Activated CD4-positive, alpha-beta T cell treated with anti-CD3 and anti-CD28 coated beads, Interleukin-2, Interleukin-4, amounts not matched to agents 100 ng/mL and 50 ng/mL, durations not matched to agents 16 hours and 8 hours (primary cell): ENCODE results near the gene KIF26B.

Experiments used
- DNase-seq: peaks from one replicate; pipeline ENCODE4 v3.0.0-alpha.2; 2020; ENCODE audit warnings: low spot score

Gene KIF26B

DNA sequence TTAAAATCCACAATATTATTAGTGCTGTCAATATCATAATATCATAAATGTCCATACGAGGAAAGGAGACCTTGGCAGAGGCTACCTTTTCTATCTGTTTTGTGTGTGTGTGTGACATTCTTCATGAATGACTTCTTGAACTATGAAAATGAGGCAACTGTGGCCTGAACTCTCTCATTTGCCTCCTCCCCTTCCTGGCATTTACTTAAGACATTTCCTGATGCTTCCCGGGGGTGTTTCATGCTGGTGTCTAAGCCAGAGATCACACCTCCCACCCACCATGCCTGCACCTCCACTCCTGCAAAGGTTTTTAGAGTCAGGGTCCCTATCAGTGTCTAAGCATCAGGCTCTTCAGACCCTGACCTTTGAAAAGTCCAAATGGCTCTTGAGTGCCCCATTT is 420.9 kb downstream of the KIF26B start:
- no peak for DNase-seq

GRCh38 chr1:245576323-245576722 is 421.5 kb downstream of the KIF26B start:
- DNase-seq: no peak

- no peak for DNase-seq
Observed at GRCh38 chr1:245577191-245578157, 422.7 kb downstream of the KIF26B start.

DNA sequence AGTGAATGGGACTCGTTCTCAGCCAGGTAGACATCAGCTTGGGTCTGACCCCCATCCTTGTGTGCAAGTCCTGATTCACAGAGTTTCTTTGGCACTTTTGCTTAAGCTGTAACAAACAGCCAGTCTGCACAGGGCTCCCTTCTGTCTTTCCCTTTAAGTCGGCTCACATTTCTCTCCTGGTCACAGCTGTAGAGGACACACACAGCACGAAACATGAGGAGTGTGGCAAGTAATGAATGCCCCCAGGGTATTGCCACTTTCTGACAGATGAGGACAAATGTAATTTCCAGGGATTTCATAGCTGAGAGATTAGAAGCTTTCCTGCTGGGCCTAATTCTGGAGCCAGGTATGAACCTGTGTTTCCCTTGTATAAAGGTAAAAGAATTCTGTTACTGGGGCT is 423.5 kb downstream of the KIF26B start:
- DNase-seq: no peak

DNA sequence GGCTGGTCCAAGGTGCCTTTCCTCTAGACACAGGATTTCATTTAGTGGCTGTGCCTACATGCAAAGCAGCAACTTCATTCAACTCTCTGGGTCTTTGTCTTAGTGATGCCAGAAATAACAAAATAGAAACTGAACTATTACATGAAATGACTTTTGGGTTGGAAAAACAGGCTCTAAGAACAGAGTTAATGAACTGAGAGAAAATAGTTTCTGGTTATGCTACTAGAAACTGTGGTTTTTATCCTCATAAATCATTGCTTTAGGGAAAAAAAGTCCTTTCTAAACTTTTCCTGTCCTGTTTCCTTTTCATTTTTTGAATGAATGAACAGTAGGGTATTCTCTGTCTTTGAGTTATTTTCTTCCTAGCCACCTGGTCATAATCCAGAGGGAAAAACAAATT is 424.0 kb downstream of the KIF26B start:
- no peak for DNase-seq

GRCh38 chr1:245579881-245580280 is 425.1 kb downstream of the KIF26B start:
- no peak for DNase-seq

- no peak for DNase-seq
Observed at GRCh38 chr1:245580651-245581050, 425.9 kb downstream of the KIF26B start.

DNA sequence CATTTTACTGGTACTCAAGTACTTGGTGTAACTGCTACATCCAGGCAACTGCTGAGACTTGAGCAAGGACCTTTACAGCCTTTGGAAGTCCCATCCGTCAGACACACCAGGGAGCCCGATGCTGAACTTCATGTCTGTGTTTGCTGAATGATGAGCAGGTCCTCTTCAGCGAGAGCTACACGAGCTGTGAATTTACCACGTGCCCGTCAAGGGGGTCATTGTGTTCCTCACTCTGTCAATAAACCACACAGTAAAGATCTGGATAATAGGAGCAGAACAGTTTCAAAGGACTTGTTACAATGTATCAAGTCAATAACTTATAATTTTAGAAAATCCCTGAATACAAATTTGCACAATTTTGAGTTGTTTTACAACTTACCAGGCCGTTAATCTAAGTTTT is 427.2 kb downstream of the KIF26B start:
- no peak for DNase-seq

- no peak for DNase-seq
Observed at GRCh38 chr1:245583081-245583480, 428.3 kb downstream of the KIF26B start.

- no peak for DNase-seq
Observed at GRCh38 chr1:245583575-245584330, 429.0 kb downstream of the KIF26B start.

DNA sequence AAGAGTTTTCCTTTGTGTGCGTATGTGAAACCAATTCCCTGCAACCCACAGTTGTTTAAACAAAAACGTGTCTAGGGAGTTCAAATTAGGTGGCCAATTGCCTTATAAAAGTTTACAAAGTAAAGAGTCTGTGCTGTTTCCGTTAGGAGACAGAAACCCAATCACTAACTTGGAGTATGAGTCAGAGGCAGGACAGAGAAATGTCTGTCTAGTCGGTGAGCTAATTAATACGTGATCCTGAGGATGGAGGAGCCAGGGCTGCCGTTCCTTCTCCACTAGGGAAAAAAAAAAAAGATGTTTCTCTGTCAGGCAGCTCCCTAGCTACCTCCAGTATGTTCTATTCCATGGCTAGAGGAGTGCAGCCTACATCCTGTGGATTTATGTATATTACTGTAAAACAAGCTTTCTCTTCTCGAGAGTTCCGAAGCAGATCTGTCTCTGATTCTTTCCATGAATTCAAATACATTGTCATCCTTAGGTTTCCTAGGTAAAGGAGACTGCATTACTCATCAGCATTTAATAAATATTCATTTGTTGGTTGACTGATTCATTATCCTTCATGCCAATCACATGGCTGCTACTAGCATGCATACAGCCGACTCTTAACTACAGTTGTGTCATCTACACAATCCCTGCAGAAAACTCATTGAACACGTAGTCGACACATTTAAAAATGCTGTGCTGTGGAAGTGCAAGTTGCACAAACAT is 430.6 kb downstream of the KIF26B start:
- DNase-seq: no peak

DNA sequence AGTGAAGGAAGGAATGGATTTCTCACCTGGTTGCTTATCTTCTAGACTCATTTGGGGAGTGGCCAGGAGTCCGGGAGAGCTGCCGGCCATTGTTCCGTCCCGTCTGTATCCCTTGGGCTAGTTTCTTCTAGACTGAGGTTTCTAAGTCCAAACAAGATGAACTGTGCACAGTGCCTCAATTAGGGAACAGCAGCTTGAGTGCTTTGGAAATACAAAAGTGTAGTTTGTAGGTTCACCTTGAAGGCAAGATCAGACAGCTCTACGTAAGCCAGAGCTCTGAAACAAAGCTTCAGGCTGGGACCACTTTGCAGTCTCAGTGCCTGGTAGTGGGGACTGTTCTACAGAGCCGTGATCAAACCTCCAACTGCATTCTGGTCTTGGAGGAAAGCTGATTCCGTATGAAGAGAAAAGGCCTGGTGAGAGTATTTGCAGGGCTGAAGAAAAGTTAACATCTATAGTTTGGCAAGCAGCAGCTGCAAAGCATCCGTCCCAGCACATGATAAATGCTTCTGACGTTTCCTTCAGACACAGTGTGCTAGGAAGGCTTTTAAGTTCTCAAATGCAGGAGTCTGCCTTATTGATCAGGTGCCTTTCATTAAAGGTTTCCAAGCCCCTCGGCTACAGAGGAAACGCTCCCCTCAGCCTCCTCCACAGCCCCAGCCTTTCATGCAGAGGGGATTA is 432.8 kb downstream of the KIF26B start:
- DNase-seq: no peak

DNA sequence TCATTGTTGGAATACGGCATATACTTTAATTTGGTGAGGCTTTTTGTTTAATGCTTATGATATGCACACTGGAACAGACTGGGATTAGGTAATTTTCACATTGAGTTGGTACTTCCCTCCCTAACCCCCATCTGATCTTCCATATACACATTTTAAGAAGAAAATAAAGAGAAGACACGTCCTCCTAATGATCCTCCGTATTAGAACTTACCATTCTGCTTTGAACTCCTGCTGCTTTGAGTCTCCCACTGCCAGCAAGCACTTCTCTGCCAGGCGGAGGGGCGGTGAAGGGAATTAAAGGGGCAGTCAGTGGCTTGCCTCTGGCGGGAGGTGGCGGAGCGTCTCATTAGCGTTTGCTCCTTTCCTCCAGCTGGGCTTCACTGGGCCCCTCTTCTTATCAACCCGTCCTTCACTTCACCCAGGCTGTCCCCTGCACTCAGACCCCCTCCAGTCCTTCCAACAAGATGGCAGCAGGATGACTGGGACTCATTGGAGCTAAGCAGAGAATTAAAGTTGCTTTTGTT is 433.4 kb downstream of the KIF26B start:
- DNase-seq: no peak

GRCh38 chr1:245589316-245589715 is 434.5 kb downstream of the KIF26B start:
- DNase-seq: no peak

GRCh38 chr1:245589906-245590305 is 435.1 kb downstream of the KIF26B start:
- no peak for DNase-seq

DNA sequence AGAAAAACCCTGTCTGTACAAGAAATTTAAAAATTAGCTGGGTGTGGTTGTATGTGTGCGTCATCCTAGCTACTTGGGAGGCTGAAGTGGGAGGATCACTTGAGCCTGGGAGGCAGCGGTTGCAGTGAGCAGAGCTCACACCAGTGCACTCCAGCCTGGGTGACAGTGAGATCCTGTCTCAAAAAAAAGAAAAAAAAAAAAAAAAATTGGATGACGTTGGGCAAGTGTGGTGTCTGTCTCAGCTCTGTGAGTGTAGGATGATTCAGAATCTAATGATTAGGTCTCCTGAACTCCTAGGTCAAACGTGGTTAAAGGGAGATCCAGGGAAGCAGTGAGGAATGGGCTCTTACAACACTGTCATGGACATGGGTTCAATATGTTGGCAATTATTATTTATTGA is 435.9 kb downstream of the KIF26B start:
- no peak for DNase-seq

DNA sequence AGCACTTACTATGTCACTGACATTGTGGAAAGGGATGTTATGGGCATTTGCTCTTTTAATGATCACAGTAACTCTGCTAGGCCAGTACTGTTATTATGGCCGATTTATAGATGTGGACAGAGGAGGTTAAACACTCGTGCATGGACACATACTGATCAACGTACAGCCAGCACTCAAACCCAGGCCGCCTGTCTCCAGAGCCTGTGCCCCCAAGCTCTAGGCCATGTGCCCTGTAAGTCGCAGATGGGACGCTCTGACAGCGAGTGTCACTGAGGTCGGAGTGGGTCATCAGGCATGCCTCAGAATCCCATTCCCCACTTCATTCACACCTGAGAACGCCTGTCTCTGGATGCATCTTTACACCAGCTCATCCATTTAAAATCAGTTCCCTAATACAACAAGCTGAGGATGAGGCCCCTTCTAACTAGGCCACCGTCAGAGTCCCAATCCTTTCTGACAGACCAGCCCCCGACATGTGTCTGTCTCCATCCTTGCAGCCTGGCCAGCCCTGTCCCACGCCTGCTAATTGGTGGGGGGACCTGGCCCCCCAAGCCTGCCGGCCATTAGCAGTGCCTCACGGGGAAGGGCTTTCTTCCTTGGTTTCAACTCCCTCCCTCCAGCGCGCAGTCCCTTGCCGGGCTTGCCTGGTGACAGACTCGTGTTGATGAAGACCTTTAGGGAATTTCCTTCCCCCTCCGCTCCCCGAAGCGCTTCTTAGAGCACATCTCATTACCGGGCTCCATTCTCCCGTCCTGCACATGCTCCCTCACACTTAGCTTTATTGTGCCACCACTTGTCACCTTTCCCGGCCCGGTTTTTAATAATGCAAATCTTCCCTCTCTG is 436.8 kb downstream of the KIF26B start:
- DNase-seq: no peak

- DNase-seq: no peak
Observed at GRCh38 chr1:245592189-245592460, 437.3 kb downstream of the KIF26B start.

GRCh38 chr1:245598524-245599305 is 443.9 kb downstream of the KIF26B start:
- no peak for DNase-seq
